Measurements from ENCODE around the gene SNAPC4. TPM values are rescaled to one million over a fixed set of nuclear protein-coding genes. Genes with fewer than 3 reads are reported as not detected.

SNAPC4 gene
- total and polyA plus RNA-seq, 9 of the 15 experiments (the other 6 are each of a cell fraction or from before 2014, with no cell fraction given): 0.21 to 21.8 (median 8.8) TPM

DNA sequence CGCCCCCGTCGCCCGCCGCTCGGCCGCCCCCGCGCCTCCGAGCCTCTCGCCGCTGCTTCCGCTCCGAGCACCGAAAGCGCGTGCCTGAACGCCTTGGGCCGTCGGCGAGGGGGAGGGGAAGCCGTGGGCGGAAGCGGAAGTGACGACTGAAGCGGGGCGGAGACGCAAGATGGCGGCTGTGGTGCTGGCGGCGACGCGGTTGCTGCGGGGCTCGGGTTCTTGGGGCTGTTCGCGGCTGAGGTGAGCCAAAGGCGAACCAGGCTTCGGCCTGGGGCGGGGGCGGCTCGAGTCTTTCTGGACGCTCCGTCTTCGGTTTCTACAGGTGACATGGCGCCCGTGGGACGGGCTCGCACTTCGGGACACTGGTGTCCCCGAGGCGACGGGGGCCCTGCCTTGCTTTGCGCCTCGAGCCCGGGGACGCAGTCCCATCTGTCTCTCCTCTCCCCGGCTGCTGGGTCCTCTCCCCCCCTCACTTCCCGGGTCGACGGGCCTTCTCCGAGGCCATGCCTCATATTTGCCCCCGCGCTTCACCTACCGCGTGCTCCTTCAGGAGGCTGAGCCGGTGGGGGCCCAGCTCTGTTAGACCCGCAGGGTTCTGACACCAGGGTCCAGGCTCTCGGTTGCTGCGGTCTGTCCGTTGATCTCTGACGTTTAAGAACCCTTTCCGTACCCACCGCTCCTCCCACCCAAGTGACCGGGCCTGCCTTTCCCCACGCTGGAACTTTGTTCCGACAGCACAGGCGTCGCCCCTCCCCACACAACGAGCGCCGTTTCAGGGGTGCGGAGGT is 10.7 kb upstream of the SNAPC4 start, which contains the start of the genes ENTR1 and PMPCA (continued):
- TF ChIP-seq HDAC1 (IDR thresholded peaks at IDR 0.05): peak in 1 of 2 experiments; percentile 88; a peak in 2 of 4 replicates
- no peak for TF ChIP-seq SNAPC5 (CRISPR knock-in tag; IDR thresholded peaks at IDR 0.05)
- TF ChIP-seq, protein P1, sequence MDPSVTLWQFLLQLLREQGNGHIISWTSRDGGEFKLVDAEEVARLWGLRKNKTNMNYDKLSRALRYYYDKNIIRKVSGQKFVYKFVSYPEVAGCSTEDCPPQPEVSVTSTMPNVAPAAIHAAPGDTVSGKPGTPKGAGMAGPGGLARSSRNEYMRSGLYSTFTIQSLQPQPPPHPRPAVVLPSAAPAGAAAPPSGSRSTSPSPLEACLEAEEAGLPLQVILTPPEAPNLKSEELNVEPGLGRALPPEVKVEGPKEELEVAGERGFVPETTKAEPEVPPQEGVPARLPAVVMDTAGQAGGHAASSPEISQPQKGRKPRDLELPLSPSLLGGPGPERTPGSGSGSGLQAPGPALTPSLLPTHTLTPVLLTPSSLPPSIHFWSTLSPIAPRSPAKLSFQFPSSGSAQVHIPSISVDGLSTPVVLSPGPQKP (CRISPR knock-in tag; IDR thresholded peaks at IDR 0.05): no peak
- no peak for TF ChIP-seq KLF13 (tag; IDR thresholded peaks at IDR 0.05; ENCODE audit: borderline replicate concordance, low read depth)
- TF ChIP-seq ASH1L (IDR thresholded peaks at IDR 0.05; ENCODE audit: borderline replicate concordance, low read depth, partially characterized antibody): no peak
- TF ChIP-seq BDP1 (IDR thresholded peaks at IDR 0.05; ENCODE audit: insufficient read depth, insufficient read length): no peak
- TF ChIP-seq ZNF311 (CRISPR knock-in tag; IDR thresholded peaks at IDR 0.05): no peak
- TF ChIP-seq TAF7 (tag; IDR thresholded peaks at IDR 0.05): peak; percentile 85
- no peak for TF ChIP-seq ILF3 (IDR thresholded peaks at IDR 0.05; ENCODE audit: borderline replicate concordance)
- TF ChIP-seq ZNF23 (CRISPR knock-in tag; IDR thresholded peaks at IDR 0.05): no peak
- TF ChIP-seq, protein P2, sequence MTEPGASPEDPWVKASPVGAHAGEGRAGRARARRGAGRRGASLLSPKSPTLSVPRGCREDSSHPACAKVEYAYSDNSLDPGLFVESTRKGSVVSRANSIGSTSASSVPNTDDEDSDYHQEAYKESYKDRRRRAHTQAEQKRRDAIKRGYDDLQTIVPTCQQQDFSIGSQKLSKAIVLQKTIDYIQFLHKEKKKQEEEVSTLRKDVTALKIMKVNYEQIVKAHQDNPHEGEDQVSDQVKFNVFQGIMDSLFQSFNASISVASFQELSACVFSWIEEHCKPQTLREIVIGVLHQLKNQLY (CRISPR knock-in tag; conservative IDR thresholded peaks at IDR 0.05): no peak
- TF ChIP-seq LCOR (CRISPR knock-in tag; IDR thresholded peaks at IDR 0.05): no peak
- TF ChIP-seq, protein P3, sequence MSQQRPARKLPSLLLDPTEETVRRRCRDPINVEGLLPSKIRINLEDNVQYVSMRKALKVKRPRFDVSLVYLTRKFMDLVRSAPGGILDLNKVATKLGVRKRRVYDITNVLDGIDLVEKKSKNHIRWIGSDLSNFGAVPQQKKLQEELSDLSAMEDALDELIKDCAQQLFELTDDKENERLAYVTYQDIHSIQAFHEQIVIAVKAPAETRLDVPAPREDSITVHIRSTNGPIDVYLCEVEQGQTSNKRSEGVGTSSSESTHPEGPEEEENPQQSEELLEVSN (IDR thresholded peaks at IDR 0.05; ENCODE audit: borderline replicate concordance in 1 of 2, extremely low read depth in 1 of 2, insufficient read depth in 1 of 2, insufficient read length in 1 of 2, low read depth in 1 of 2, low read length in 1 of 2, poor library complexity in 1 of 2, severe bottlenecking in 1 of 2): peak in 1 of 2 experiments; percentile 89
- TF ChIP-seq DPF2 (IDR thresholded peaks at IDR 0.05): no peak
- no peak for TF ChIP-seq ZNF224 (CRISPR knock-in tag; IDR thresholded peaks at IDR 0.05)
- TF ChIP-seq MIER1 (IDR thresholded peaks at IDR 0.05; ENCODE audit: low read depth): no peak
- TF ChIP-seq HNRNPK (IDR thresholded peaks at IDR 0.05; ENCODE audit: low read depth, low read length, poor library complexity, severe bottlenecking): no peak
- TF ChIP-seq MCM3 (IDR thresholded peaks at IDR 0.05): no peak
- no peak for TF ChIP-seq EZH2 (IDR thresholded peaks at IDR 0.05; ENCODE audit: borderline replicate concordance, low read depth, low read length)
- no peak for TF ChIP-seq ZNF212 (CRISPR knock-in tag; IDR thresholded peaks at IDR 0.05)
- no peak; a peak in 1 of 4 replicates for TF ChIP-seq ETV6 (IDR thresholded peaks at IDR 0.05; ENCODE audit: borderline replicate concordance in 1 of 2, low read depth in 2 of 2, low read length in 1 of 2)
- TF ChIP-seq ETV6 (CRISPR knock-in tag; IDR thresholded peaks at IDR 0.05; ENCODE audit: borderline replicate concordance): 0 out of 2 replicates have a peak, but pooled peaks have one; percentile 55
- TF ChIP-seq RAD51 (IDR thresholded peaks at IDR 0.05; ENCODE audit: borderline replicate concordance, low read depth): no peak
